Stimulated activated CD4-positive, alpha-beta T cell treated with anti-CD3 and anti-CD28 coated beads, Interleukin-2, amount 100 ng/mL, for 48 hours (primary cell): ENCODE measurements around the gene USO1.
"Not testable (repeated sequence)": the region's sequence is repeated elsewhere in the genome, so short reads cannot be mapped to it uniquely, and the experiment has no call there.

Experiments
- DNase-seq, 2 donors: peaks; one replicate each; pipeline ENCODE4 v3.0.0-alpha.2; 2020

The USO1 gene

DNA sequence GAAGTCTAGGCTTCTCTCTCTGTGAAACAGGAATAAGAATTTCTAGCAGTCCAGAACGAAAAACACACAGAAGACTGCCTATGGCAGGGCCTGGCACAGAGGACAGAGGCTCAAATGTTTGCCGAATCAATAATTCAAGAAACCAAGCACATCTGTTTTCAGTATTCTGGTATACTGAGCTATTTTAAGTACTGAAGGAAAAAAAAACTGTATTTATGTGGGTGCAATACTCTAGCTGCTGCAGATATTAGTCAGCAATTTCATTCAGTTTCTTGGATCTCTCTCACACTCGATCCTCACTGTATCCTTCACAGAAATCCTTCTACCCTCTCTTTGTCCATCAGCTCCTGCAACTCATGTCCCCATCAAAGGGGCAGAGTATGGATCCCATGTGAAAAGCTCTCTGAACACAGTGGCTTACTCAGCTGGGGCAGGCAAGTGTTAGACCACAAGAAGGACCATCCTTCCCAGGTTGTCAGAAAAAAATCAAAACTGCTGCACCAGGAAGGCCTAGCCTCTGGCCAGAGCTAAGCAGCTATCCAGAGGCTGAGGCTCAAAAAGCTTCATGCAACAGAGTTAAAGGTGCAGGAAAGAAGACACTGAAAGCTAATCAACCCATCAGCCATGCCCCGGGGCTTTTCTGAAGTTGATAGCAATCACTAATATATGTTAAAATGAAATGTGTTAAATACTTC, 9.1 kb upstream of the USO1 start:
- no peak for DNase-seq

DNA sequence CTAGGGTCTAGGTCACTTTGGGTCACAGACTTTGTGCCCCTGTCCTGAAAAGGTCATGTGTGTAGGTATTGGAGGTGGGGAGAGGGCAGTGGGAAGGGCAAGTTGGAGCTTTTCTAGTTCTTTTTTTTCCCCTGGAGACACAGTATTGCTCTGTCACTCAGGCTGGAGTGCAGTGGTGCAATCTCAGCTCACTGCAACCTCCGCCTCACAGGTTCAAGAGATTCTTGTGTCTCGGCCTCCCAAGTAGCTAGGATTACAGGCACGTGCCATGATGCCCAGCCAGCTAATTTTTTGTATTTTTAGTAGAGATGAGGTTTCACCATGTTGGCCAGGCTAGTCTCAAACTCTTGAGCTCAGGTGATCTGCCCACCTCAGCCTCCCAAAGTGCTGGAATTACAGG, 8.3 kb upstream of the USO1 start:
- DNase-seq, result not testable (repeated sequence)

DNA sequence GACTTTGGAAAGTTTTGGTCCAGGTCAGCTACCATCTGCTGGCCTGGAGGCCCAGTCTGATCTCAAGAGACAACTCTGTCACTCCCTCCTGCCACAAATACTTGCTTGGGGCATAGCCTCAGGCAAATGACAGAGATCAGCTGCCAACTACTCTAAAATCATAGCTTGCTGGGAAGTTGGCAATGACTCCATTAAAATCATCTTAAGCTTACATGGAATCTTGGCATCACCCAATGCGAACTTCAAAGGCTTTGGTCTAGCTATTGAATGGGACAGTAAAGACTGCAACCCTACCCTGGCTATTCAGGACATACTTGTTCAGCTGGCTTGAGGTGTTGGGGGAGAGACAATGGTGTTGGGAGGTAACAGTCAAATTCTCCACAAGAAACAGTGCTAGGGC, 7.0 kb upstream of the USO1 start:
- DNase-seq, result no peak

DNA sequence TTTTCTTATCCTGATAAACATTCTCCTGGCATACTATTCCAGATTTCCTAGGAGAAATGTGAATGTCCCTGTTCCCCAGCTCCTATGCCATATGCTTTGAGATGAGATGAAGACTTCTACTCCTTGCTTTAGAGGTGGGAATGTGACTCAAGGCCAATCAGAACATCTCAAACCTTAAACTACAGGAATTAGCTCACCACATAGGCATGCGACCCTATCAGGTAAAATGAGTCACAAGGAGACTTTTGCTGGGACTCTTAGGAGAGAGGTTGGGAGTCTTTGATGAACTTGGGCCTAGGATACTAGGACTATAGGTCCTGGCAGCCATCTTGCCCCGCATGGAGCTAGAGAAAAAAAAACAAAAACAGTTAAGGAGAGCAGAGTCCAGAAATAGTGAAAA, 5.8 kb upstream of the USO1 start:
- no peak for DNase-seq

DNA sequence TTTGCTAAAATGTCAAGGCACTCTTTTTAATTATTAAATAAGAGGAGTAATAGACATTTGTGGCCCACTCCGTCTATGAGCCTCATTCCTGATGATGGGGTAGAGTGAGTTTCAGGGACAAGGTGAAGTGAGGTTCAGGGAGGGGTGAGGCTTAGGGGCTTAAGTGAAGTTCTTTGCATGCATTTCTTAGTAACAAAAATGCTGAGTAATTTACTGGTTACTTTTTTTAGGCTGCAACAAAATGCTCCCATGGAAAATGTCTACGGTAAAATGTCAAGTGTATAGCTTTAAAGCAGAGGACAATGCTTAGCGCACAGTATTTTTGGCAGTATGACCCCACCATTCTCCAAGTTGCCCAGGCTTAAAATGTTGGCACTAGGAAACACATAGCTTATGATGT, 2.0 kb upstream of the USO1 start:
- no peak for DNase-seq

DNA sequence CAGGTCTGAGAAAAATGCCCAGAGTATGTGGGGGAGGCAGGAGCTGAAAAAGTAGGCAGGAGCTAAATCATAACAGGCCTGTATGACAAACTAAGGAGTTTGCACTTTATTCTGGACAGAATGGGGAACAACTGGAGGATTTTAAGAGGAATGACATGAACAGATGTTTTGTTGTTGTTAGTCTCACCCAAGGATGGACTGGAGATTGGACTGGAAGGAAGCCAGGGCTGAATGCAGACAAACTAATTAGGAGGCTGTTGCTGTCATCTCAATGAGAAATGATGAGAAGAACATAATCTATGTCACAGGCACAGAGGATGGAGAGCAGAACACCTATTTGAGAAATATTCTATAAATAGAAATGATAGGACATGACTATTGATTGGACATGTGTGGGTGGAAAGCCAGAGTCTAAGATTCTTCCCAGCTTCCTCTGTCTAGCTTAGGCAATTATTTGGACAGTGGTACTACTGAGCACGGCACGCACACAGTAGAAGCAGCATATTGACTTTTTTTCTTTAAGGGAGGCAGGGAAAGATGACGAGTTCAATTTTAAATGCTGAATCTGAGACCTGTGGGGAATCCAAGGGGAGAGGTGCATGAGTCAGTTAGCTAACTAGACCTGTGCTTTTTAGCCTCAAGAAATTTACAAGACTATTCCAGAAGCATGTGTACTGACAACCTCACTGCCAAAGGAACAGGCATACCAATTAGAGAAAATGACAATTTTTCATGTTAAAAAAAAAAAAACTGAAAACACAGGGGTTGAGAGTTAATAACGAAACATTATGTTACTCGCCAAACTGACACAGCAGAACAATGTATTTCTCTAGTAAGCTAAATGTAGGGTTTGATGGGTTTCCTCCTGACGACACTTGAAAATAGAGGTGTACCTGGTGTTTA, 963 bp upstream of the USO1 start:
- no peak for DNase-seq

DNA sequence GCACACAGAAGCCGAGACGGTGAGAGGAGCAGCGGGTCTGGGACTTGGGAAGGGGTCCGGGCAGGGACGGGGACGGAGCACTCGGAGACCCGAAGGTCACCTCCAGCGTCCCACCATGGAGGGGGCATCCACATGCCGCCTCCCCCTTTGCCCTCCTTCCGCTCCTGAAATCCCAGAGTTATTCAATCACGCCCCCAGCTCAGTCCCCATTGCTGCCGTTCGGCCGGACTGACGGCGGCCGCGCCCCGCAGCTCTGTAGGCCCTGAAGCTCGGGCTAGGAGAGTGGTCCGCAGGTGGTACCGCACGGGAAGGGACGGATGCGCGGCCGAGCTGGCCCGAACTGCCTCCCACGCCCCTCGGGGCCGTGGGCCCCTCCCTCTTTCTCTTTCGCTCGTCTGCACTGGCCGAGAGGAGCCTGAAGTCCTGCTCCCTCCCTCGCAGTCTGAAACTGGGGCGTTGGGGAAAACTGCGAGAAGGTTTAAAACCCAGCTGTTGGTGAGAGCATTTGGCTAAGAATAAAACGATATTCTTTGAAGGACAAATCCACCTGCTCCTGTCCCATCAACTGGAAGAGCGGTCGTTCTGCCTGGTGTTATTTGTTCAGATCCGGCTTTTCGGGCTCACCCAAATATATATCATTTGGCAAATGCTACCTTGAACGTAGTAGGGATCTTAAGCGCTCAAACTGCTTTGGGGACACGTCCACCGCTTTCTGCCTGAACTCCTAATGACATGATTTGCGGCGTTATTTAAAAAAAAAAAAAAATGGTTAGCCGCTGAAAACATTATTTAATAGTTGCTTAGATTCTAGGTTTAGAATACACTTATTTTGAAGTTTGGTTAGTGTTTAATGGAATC, 719 bp downstream of the USO1 start:
- peak; percentile 41 to 51 for DNase-seq

DNA sequence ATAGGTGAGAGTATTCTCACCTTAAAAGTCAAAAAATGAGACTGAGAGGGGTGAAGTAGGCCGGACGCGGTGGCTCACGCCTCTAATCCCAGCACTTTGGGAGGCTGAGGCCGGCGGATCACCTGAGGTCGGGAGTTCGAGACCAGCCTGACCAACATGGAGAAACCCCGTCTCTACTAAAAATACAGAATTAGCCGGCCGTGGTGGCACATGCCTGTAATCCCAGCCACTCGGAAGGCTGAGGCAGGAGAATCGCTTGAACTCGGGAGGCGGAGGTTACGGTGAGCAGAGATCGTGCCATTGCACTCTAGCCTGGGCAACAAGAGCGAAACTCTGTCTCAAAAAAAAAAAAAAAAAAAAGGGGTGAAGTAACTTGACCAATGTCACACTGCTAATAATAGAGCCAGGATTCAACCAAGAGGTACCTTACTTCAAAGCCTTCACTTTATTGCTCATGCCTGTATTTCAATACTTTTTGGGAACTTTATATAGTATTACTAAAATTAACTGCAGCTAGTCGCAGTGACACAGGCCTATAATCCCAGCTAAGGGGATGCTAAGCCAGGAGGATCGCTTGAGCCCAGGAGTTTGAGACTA, 1.7 kb downstream of the USO1 start:
- not testable (repeated sequence) for DNase-seq

DNA sequence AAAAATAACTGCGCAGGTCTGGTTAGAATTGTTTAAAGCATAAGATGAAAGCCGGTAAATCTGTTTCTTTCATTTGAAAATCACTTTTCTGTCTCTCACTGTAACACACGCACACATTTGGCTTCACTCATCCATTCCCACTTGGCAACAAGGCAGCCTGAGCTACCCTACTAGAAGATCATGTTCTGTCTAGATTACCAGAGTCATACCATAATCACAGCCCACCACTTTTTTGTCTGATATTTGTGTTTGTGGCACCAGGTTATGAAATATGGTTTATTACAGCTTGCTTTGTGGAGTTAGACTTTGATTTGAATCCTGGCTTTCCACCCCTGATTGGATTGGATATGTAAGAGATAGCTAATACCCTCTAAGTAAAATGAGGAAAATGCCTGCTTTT, 2.2 kb downstream of the USO1 start:
- DNase-seq, result no peak

DNA sequence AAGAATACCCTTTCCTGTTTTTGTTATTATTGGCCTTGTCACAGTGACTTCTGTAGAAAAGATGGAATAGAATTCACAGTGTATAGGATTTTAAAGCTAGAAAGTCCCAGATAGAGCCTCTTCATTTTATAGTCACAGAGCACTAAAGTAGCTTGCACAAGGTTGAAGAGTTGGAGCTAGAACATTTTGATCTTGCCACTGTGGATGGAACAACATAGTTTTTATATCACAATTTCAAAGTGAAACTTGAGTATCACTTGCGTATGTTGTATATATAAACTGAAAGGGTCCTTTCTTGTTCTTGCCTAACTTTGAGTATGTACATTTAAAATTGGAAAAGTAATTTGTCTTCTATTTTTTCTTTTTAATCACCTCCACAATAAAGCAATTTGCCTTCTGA, 2.7 kb downstream of the USO1 start:
- no peak for DNase-seq

DNA sequence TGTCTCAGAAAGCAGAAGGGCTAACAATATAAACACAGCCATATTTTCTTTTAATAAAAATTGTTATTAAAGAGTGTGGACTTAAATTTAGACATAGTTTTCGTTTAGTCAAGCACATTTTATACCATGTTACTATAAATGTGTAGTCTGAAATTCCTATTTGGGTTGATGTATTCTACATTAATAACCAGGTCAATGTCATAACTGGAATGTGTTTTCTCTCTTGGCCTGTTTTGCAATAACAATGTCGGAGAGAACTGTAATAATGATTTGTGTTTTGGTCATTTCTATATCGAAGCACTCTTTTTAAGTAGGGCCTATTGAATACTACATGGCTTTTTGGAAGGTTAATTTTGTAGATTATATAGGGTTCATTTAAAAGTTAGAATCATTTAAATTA, 5.5 kb downstream of the USO1 start:
- DNase-seq, result no peak

DNA sequence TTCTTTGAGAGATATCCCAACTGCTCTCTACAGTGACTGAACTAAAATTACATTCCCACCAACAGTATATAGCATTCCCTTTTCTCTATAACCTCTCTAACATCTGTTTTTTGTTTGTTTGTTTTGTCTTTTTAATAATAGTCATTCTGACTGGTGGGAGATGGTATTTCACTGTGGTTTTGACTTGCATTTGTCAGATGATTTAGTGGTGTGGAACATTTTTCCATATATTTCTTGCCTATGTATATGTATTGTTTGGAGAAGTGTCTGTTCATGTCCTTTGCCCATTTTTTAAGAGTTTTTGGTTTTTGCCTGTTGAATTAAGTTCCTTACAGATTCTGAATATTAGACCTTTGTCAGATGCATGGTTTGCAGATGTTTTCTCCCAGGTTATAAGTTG, 9.0 kb downstream of the USO1 start:
- DNase-seq, result no peak

DNA sequence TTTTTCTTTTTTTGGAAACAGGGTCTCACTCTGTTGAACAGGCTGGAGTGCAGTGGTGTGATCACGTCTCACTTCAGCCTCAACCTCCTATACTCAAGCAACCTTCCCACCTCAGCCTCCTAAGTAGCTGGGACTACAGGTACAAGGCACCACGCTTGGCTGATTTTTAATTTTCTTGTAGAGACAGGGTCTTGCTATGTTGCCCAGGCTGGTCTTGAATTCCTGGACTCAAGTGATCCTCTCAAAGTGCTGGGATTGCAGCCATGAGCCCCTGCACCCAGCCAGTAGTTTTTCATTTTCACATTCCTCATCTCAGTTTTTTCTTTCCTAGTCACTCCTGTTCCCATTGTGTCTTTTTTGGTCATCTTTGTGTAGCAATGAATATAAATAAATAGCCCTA, 11.1 kb downstream of the USO1 start:
- no peak for DNase-seq

DNA sequence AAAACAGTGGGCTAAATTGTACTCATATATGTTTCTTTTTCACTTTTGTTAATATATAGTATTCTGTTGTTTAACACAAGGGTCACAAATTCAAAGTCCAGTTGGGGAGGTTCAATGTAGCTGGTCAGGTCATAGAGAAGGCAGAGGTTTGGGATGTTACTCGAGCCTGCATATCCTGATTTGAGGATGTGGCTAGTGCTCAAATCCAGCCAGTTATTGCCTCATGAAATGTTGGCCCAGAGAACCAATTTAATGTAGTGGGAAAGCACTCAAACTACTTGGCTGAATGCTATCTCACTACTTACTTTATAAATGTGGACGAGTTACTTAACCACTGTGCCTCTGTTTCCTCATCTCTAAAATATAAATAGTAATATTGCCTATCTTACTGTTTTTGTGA, 12.5 kb downstream of the USO1 start:
- DNase-seq, result no peak

DNA sequence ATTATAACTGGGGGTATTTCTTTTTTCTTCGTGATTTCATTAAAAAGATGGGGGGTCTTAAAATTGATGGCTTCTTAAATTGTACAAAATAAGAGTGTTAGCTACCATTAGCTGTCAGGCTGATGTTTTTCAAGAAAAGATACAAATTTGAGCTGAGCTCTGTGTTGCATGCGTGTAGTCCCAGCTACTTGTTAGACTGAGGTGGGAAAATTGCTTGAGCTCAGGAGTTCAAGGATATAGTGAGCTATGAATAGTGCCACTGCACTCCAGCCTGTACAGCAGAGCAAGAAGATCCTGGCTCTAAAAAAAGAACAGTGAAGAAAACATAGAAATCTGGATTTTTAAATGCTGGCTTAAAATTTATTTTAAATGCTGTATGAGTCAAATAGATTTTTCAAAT, 13.0 kb downstream of the USO1 start:
- DNase-seq, result no peak

DNA sequence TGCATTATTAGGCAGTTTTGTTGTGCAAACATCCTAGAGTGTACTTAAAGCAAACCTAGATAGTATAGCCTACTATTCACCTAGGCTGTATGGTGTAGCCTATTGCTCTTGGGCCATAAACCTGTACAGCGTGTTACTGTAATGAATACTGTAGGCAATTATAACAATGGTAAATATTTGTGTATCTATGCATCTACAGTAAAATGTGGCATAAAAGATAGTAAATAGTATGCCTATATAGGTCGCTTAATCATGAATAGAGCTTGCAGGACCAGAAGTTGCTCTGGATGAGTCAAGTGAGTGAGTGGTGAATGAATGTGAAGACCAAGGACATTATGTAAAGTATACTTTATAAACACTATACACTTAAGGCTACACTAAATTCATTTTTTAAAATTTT, 16.6 kb downstream of the USO1 start:
- DNase-seq, result no peak

DNA sequence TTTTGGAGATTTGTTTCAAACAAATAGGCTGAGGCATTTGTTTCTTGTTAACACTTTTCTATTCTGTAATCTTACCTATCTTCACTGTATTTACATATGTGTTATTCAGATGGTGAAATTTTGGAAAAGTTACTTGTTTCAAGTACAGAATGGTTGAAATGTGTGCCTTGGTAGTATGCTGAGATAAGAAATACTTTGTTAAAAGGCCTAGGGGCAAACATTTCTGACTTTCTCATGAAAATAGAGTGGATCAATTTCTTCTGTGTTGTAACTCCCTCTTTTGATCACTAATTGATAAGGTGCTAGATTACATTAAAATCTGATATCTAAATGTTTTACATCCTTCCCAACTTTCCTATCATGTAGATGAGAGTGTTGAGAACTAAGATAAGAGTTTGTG, 18.1 kb downstream of the USO1 start:
- DNase-seq, result no peak

DNA sequence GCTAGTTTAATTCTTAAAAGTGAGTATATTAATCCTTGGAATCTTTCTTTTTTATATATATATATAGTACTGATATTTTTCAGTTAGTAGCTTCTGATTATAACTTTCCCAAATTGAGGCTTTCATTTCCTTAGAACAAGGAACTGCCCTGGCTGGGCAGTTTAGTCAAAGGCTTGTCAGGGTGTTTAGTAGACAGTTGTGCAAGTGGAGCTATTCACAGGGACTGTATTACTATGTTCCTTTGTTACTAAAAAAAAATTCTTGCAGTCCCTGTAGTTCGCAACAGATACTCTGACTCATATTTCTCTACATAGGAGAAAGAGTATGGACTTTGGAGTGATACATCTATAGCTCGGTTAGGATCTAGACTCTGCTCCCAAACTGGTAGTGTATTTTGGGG, 20.8 kb downstream of the USO1 start:
- no peak for DNase-seq

DNA sequence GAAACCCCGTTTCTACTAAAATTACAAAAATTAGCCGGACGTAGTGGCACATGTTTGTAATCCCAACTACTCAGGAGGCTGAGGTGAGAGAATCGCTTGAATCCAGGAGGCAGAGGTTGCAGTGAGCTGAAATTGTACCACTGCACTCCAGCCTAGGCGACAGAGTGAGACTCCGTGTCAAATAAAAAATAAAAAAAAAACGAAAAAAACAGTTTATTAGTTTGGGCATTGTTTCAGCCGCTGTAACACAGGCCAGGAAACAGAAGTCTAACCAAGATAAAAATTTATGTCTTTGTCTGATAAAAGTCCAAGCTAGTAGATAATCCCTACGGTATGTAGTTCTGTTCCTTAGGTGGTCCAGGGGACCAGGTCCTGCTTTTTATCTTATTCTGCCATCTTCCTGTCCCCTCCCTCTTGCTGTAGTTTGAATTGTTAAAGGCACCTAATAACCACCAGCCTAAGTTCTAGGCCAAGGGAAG, 21.4 kb downstream of the USO1 start:
- DNase-seq, result no peak

DNA sequence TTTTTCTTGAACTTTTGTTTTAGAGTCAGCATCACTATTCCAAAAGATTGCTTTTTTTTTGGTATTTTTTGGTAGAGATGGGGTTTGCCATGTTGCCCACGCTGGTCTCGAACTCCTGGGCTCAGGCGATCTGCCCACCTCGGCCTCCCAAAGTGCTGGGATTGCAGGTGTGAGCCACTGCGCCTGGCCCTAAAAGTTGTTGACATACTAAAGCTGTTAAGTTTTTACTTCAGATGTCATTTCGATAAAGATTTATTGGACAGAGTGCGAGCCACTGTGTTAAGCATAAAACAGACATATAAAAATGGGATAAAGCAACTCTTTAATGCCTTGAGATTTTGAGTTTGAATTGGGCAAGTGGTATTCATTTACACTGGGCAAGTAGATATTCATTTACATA, 28.3 kb downstream of the USO1 start:
- no peak for DNase-seq

DNA sequence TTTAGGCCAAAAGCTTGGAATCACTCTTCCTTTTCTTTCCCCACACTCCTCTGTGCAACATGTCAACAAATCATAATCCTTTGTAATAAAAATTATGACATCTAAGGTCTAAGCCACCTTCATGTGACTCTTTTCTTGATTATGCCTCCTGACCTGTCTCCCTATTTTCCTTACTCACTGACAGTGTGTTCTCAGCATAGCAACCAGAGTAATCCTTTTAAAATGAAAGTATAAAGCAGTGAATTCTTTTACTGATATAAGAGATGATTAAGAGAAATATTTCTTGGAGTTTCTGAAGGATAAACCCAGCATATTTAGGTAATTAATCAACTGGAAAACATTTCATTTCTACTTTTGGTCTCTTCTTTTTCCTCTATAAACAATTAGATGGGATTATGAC, 44.7 kb downstream of the USO1 start:
- DNase-seq, result no peak

DNA sequence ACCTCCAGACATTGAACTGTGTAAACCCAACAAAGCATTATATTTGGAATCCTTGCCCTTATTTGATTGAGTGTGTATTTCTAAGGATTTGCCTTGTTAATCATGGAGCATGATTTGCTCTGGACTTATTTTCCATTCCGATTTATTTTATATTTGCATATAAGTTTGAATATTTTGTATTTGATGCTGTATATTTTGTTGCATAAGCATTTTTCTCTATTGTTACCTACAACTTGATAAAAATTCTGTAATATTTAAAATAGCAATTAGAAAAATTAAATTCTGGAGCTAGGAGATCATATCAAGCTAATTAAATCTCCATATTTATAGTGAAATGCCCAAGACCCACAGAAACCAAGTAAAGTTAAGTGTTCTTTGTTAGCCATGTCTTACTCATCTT, 47.2 kb downstream of the USO1 start:
- no peak for DNase-seq

DNA sequence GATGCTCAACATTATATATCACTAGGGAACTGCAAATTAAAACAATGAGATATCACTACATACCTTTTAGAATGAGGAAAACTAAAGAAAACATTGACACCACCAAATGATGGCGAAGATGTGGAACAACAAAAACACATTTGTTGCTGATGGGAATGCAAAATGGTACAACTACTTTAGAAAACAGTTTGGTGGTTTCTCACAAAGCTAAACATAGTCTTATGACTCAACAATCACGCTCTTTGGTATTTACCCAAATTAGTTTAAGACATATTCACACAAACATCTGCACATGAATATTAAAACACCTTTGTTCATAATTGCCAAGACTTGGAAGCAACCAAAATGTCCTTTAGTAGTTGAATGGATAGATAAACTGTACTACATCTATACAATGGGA, 53.2 kb downstream of the USO1 start:
- DNase-seq, result no peak
